ENCODE results near the gene FNDC3A.

GRCh38 chr13:49206641-49207040 lies 230.9 kb downstream of the FNDC3A start:
- TF ChIP-seq, protein P1, sequence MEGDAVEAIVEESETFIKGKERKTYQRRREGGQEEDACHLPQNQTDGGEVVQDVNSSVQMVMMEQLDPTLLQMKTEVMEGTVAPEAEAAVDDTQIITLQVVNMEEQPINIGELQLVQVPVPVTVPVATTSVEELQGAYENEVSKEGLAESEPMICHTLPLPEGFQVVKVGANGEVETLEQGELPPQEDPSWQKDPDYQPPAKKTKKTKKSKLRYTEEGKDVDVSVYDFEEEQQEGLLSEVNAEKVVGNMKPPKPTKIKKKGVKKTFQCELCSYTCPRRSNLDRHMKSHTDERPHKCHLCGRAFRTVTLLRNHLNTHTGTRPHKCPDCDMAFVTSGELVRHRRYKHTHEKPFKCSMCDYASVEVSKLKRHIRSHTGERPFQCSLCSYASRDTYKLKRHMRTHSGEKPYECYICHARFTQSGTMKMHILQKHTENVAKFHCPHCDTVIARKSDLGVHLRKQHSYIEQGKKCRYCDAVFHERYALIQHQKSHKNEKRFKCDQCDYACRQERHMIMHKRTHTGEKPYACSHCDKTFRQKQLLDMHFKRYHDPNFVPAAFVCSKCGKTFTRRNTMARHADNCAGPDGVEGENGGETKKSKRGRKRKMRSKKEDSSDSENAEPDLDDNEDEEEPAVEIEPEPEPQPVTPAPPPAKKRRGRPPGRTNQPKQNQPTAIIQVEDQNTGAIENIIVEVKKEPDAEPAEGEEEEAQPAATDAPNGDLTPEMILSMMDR (conservative IDR thresholded peaks at IDR 0.05; ENCODE audit: low read depth, low read length) = no peak
- TF ChIP-seq EZH2 (IDR thresholded peaks at IDR 0.05; ENCODE audit: low read length, unreplicated experiment) = no peak
- no peak for TF ChIP-seq EZH2phosphoT487 (IDR thresholded peaks at IDR 0.05; ENCODE audit: borderline replicate concordance, low read length)
